Astrocyte of the hippocampus (primary cell): ENCODE data around the gene TXNDC5.
A peak's percentile ranks its signal among the peaks of the same experiment; 100 is the strongest.

Experiments used
- DNase-seq: peaks from one replicate; pipeline ENCODE4 v3.0.0; 2011; ENCODE audit warnings: low read depth, low spot score

TXNDC5 gene

DNA sequence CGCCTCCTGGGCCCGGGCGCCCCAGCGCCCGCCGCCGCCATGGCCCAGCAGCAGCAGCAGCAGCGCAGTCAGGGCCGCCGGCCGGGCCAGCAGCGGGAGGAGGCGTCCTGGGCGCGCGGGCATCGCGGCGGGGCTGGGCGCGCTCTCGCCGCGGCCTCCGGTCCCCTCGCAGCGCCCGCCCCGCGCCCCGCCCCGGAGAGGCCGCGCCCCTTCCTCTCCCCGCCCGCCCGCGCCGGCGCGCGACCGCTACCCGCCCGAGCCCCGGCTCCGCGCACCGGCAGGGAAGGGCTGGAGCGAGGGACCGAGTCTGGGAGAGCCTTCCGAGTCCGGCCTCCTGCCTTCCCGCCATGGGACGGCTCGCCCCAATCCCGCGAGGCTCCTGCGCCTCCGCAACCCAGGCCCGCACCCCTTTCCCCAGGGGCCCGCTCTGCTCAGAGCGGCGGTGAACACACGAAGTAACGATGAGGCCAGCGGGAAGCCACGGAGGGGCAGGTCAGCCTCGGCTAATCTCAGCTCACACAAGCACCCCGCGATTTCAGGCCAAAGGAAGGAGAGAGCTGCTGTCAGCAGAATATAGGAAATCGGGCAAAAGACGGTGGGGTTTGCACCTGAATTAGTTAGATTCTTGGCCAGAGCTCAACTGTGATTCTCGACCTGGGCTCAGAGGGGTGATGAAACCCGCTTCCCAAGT lies at the start of gene TXNDC5:
Gene TXNDC5, minus strand, starts transcription at position 135 of the 691 bp plus-strand sequence. Its CDS starts 12 bp downstream, at position 123.
- peak; percentile 93 for DNase-seq

DNA sequence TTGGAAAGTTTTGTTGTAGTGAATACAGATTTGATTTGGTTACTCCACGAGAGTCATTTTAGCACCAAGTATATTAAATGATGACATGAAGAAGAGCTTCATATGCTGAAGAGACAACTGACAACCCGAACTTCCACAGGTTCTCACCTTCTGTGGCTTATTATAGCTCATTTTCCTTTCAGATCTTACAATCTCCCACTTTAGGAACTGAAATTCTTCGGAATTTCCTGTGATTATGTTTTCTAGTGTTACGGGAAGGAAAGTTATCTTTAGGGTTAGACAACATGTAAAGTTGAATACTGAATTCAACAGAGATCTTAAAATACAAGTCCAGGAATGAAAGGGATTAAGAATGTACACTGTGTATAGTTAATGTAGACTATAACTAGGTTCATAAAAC lies 49.6 kb upstream of the TXNDC5 start:
- DNase-seq = no peak

DNA sequence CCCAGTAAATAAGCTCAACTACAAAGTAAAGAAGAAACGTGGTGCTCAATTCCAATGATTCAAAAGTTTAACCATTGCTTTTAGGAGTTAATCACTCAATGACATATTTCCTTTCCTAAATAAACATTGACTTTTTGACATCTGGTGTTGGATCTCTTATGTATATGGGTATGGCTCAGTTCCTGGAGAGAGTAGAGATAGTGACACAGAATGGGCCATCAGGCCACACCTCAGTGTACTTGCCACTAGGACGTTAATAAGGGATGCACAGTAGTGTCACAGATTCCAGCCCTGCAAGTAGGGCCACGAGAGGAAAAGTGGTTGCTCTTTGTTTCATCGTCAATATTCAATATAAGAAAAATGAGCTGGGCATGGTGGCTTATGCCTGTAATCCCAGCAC lies 48.9 kb upstream of the TXNDC5 start:
- DNase-seq = no peak

DNA sequence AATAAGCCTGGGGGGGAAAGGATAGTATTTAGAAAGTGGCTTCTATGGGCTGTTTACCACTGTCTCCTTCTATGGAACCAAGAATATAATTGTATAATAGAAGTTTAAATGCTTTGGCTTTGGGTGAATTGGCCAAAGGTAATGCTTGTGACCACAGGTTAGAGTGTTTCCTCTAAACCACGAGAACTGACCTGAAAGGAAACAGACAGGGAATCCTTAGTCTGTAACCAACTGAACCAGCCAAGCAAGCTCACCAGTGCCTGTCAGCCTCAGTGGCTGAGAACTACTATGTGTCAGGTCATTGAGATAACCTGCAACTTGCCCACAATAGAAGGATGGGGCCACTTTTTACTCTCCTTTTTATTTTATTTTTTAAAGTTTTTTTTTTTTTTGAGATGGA lies 47.9 kb upstream of the TXNDC5 start:
- DNase-seq = no peak

DNA sequence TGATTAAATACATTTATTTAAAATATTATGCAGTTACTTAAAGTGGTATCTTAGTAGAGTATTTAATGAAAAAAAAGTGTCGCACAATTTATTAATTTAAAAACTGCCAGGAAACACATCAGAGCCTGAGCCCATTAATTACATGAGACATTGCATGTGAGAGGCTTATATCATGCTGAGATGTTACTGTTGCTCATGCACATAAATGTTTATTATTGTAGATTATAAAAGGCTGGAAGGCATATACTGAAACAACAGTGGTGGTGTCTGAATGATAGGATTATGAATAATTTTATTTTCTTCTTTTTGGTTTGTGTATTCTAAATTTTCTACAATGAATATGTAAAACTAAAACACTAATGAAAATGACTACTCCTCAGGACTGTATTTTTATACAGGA lies 45.7 kb upstream of the TXNDC5 start:
- DNase-seq = no peak

DNA sequence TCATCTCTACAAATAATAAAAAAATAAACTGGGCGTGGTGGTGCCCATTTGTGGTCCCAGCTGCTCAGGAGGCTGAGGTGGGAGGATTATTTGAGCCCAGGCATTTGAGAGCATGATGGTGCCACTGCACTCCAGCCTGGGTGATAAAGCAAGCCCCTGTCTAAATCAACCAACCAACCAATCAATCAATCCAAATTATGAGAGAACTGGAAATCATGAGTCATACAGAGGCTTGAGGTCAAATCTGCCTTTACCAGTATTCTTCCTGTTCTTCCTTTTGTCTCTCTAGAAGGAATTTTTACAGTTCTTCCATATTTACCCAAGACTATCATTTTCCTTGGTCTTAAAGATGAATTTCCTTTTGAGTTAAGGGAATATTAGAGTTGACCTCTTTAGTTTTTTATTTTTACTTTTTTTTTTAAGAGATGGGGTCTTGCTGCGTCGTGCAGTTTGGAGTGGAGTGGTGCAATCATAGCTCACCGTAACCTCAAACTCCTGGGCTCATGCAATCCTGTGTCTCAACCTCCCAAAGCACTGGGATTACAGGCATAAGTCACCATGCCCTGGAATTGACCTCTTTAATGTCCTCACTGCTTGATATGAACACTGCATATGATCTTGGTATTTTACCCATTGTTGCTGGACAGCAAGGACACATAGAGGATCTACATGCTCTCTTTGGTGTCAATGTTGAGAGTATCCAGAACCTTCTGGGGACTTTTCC lies 44.1 kb upstream of the TXNDC5 start:
- no peak for DNase-seq

DNA sequence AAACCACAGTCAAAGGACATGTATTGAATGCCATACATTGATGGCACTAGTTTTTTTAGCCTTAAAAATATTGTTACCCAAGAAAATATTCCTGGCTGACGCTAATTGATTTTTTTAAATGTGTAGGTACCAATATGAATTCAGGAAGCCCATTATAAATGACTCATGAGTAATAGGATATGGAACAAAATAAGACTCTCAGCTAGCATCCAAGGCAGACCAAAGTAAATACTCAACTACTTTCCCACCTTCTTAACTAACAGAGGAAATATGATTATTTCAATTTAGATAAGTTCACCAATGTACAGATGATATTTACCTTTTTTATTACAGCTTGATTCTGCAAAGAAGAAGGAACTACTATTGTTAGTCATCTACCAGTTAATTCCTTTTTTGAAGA lies 43.2 kb upstream of the TXNDC5 start:
- no peak for DNase-seq

DNA sequence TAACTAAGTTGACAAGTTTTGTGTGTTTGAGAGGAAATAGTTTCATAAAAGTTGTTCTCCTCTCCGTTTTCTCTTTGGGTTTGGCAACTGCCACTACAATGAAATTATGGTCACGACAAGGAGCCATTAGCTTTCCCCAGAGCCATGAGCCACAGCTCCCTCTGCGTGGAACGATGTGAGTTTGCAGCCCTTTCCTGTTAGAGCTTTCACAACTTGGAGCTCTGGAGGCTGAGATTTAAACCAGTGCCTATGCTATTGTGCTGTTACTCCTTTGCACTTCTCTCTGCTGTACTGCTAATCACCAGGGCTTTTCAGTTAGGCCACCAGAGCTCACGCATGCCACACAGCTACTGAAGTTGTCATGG lies 29.3 kb upstream of the TXNDC5 start:
- no peak for DNase-seq

DNA sequence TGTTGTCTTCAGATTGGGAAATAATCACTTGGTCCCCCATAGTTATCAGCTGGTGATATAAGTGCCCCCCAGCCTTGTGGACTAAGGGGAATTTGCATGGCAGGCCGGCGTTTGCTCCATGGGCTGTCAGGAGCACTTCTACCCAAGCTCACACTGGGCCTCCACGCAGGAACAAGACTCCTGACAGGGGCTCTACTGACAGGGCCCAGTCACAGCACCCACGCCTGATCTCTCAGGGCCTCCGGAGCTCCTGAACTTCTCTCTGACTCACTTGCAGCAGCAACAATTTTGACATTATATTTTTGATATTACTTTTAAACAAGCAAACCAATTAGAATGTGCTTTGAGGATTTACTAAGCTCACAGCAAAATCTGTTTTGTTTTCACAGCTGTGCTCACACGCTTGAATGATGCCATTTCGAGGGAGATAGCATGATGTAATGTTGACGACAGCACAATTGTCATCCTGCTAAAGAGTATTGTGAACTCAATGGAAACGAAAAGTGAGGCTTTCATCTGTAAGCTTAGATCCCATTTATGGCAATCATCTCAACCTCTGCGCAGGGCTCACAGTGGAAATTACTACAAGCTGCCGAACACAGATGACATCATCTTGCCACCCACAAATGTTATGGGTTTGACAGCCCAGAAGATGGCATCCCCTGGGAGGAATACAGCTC lies 28.7 kb upstream of the TXNDC5 start:
- DNase-seq = peak; percentile 34

DNA sequence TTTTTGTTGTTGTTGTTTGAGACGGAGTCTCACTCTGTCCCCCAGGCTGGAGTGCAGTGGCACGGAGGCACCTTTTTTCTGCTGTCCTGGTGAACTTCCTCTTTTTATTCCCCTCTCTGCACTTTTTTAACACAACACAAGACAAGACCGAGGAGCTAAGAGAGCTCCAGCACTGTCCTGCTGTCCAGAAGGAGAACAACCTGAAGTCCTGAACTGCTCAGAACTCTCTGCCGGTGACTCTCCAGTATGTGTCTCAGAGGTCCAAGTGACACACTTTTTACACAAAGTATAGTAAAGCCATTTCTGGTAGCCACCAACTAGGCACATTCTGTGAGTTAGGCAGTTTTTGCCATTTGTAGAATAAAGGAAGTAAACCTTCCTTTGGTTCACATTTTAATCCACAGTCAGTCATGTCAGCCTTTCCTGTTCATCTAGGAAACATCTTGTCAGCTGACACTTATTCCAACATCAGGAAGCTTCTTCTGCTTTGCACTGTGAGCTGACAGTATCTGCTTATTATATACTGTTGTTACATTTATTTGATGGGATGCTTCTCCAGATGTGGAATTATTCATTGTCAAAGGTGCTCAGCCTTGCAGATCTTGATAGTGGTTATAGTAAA lies 28.1 kb upstream of the TXNDC5 start:
- DNase-seq = no peak

DNA sequence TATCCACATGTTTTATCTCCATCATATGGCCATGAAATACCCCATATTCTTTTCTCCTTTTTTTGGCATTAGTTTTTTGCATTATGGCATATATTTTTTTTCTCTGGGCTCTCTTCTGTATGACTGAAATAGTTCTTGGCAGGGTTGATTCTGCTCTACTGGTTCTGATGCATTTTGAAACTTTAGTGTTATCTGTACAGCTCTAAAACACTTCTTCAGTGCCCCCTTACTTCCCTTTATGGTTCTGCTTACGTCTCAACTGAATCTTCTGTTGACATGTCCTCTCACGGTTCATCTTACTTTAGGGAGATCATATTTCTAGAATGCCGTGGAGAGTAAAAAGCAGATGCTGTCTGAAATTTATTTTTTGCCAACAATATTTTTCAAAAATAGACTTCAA lies 23.2 kb upstream of the TXNDC5 start:
- DNase-seq = no peak

DNA sequence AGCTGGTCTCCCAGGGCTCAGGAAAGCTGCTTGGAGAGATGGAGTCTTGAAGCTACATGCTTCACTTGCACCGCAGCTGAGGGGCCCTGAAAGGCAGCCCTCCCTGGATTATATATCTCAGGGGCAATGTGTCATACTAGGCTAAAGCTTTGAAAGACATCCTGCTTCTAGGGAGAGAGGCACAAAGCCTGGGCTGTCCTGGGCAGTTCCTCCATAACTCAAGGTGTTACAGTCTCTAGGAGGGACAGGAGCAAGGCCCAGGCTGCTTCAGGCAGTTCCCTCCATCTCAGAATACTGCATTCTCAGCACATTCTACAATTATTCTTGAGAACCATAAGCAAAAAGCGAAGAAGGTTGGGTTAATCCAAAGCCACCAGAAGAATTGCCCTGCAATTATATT lies 22.0 kb upstream of the TXNDC5 start:
- DNase-seq = no peak

DNA sequence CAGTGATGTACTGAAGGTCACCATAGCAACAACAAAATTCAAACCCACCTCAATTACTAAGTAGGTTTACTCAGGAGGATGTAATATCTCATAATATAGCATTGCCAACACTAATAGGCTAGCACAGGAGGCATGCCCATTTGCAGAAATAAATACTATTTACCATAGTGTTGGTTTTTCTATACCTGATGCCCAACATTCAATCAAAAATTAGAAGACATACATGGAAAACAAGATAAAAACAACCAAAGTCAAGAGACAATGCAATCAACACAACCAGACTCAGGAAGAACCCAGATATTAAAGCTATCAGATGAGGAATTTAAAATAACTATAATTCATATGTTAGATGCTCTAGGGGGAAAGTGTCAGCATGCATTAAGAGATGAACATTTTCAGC lies 14.3 kb upstream of the TXNDC5 start:
- no peak for DNase-seq

DNA sequence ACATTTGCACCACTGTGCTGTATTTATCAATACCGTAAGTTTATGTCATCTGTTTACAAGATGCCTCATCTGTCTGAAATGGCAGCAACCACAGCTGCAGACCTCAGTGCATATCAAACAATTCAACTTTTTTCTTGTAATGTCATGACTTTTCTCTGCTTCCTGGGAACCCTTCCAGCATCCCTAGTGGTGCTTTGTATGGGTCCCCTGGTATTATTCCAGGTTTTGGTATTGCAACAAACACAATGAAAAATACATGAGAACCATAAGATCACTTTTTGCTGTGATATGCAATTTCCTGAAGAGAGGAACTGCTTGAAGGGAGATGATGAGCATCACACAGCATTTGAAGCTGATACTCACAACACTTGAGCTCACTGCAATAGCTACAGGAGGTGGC lies 12.0 kb upstream of the TXNDC5 start:
- DNase-seq = peak; percentile 73

DNA sequence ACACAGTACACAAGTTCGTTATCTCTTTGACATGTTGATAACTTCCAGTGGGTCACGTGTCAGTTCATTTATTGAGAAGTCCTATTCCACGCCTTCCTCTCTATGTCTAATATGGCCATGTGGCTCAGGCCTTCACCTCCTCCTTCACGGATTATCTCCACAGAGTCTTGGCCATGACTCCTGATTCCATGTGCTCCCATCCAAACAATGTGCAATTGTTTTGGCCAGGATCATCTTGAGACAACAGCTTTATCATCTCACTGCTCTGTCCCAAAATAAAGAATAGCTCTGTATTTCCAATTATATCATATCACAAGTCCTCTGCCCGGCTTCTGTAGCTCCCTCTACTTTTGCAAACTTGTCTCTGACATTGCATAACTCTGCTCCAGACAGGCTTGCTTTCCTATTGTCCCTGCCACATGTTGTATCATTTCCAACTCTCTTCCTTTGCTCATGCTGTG lies 11.1 kb upstream of the TXNDC5 start:
- no peak for DNase-seq

DNA sequence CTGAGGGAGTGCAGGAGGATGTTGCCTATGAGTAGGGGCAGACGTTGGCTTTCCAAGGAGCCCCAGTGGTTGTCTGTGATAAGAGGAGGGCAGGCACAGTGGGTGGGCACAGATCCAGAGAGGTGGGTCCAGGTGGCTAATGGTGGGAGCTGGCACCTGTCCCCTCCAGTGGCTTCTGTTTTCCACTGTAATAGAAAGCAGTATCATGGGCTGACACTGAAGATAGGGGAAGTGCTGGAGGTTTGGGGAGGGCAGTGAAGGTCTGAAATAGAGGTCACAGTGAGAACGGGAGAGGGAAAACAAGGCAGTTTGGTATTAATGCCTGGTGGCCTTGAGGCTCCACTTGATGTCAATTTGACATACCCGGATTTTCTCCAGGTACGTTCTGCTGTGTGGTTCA lies 10.5 kb upstream of the TXNDC5 start:
- DNase-seq = no peak

DNA sequence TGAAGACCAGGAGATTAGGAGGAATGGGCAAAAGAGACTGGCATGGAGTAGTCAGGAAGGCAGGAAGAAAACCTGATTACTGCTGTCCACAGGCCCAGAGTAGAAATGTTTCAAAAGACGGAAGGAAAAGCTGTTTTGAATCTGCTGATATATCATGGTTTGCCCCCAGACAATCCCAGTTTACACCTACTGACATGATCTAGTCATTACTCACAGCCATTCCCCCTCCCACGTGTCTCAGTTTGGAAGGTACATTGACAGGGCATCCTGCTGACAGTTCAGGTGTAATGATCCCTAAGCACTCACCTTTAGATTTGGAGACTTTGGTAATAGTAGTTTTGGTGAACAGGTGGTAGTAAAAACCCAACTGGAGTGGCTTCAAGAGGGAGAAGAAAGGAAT lies 9.8 kb upstream of the TXNDC5 start:
- DNase-seq = no peak

DNA sequence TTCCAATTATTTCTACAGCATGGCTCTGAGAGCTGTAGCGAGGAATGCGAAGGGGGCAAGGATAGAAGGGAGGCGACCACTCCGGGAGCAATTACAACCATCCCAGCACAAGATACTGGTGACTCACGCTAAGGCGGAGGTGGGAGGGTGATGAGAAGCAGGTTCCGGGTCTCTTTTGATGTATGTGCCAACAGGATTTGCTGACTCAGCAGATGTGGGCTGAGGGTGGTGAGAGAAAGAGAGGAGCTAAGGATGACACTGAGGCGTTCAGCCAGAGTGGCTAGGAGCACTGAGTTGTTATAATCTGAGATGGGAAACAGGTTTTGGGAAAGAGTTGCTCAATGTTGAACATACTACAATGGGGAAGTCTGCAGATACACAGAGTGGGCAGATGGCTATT lies 9.3 kb upstream of the TXNDC5 start:
- DNase-seq = peak; percentile 41

DNA sequence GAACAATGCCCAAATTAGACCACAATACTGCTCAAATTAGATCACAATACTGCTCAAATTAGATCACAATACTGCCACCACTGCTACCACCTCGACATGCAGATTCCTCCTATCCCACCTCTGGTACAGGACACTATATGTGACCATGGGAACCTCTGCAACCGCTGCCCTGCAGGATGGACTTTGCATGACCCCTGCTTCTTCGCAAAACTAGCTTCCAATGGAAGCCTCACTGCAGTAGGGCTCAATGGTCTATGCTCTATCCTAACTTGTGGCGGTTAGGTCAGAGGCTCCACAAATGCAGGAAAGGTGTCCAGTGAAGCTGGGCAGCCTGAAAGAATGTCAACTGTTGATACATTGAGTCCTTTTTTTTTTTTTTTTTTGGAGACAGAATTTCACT lies 7.8 kb upstream of the TXNDC5 start:
- no peak for DNase-seq

DNA sequence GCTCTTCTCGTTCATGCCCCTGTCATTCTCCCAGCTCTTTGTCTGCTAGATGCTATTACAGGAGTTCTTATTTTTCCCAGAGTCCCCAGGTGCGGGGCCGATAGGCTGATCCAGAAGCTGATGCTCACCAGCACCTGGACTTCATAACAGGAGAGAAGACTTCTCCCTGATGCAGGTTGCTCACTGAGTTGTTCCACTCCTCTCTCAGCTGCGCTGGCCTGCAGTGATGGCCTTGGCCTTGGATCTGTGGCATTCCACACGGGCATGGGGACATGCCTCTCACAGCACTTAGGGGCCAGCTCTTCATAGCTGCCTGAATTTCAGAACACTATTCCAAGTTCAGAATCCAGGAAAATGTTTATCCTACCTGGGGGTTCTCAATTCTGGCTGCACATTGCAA lies 7.1 kb upstream of the TXNDC5 start:
- no peak for DNase-seq

DNA sequence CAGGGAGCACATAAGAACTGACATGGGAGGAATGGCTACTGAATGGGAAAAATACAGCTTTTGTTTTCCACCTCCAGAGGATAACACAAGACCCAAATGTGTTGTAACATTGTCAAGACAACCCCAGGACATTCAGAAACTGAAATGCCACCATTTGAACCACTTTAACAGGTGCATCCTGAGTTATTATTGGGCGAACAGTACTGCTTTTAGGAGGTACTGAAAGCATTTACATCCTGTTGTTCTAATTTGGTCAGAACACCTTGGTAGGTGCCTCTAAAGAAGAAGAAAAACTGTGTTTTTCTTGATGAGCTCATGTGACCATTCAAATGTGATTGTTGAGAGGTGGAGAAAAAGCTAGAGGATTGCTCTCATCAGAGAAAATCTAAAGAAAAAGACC lies 6.4 kb upstream of the TXNDC5 start:
- no peak for DNase-seq

DNA sequence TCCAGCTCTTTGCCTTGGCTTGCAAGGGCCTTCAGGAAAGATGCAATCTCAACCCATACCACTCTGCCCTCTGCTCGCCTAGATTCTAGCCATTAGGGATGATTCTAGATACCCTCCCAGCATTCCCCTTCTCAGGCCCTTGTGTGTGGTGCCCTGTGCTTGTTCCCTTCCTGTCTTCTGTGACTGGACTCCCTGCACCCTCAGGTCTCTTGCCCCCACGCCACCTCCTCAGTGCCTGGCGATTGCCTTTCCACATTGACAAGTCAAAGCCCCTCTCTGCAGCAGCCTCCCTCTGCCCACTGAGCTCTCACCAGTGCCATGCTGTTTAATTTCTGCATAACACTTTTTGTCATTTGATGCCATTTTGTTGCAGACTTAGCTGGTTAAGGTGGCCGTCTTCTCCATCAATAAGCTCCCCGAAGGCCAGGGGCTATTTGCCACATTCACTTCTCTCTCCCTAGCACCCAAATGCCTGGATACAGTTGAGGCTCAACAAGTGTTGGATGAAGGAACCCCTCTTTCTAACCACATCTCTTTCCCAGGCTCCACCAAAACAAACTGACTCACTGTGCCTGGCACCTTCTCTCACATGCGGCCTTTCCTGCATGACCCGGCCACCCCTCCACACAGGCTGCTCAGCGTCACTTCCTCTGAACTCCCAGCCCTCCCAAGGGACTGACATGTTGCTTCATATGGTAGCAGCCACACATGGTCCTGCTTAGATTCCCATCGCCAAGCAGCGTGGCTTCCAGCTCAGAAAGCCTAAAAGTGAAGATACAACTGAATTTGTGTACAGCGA lies 4.6 kb upstream of the TXNDC5 start:
- no peak for DNase-seq
